ENCODE measurements around the gene SYT1.

Gene SYT1

DNA sequence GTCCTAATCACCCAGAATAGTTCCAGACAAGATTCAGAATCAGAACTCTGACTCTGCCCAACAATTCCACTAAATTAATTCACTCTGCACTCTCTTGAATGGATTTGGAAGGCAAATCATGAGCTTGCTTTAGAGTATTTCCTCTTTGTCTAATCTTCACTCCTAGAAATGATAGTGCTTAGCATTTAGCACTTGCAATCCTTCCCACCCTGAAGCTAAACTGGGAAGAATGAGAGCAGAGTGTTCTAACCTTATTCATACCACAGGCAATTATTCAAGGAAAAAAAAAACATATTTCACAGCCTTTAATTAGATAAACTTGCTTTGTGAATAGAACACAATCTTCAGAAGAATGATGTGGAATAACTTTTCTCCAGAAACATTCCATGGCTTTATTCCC is 561.5 kb downstream of the SYT1 start:
- no peak for TF ChIP-seq REST (IDR thresholded peaks at IDR 0.05; ENCODE audit: insufficient read depth in 1 of 2, low read depth in 2 of 2, low read length in 2 of 2)
- TF ChIP-seq SIN3A (IDR thresholded peaks at IDR 0.05; ENCODE audit: borderline replicate concordance, insufficient read depth, low read length) = no peak
- no peak for TF ChIP-seq POLR2AphosphoS5 (IDR thresholded peaks at IDR 0.05; ENCODE audit: low read depth, low read length)
- TF ChIP-seq FOXP2 (optimal IDR thresholded peaks at IDR 0.05; ENCODE audit: borderline replicate concordance, extremely low read depth, extremely low read length, insufficient read depth) = no peak
- no peak for TF ChIP-seq TAF1 (IDR thresholded peaks at IDR 0.05; ENCODE audit: borderline replicate concordance, insufficient read depth, low read length)

- TF ChIP-seq SIN3A (IDR thresholded peaks at IDR 0.05; ENCODE audit: borderline replicate concordance, insufficient read depth, low read length) (no peak), FOXP2 (optimal IDR thresholded peaks at IDR 0.05; ENCODE audit: borderline replicate concordance, extremely low read depth, extremely low read length, insufficient read depth) (no peak), TAF1 (IDR thresholded peaks at IDR 0.05; ENCODE audit: borderline replicate concordance, insufficient read depth, low read length) (no peak), POLR2AphosphoS5 (IDR thresholded peaks at IDR 0.05; ENCODE audit: low read depth, low read length) (no peak)
Measured at GRCh38 chr12:79433465-79434072, 569.0 kb downstream of the SYT1 start.

DNA sequence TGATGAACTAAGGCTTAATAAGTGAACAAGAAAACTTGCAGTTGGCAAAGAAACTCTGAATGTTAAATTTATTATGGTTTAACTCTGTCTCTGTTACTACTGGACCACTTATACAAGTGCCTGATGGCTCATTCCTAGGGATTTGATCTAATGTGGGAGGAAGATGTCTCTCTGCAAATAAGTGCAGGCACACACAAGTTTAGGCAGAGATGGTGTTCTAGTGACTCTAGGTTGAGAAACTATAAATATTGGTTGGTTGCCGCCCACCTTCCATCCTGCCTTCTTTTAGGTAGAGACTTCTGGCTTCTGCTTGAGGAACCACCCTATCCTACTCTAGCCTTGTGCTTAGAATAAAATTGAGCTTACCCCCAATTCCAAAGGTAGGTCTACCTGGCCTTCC is 570.0 kb downstream of the SYT1 start:
- TF ChIP-seq SIN3A (IDR thresholded peaks at IDR 0.05; ENCODE audit: borderline replicate concordance, insufficient read depth, low read length) (no peak), TAF1 (IDR thresholded peaks at IDR 0.05; ENCODE audit: borderline replicate concordance, insufficient read depth, low read length) (no peak), REST (IDR thresholded peaks at IDR 0.05; ENCODE audit: insufficient read depth in 1 of 2, low read depth in 2 of 2, low read length in 2 of 2) (no peak), POLR2AphosphoS5 (IDR thresholded peaks at IDR 0.05; ENCODE audit: low read depth, low read length) (no peak), FOXP2 (optimal IDR thresholded peaks at IDR 0.05; ENCODE audit: borderline replicate concordance, extremely low read depth, extremely low read length, insufficient read depth) (no peak)

DNA sequence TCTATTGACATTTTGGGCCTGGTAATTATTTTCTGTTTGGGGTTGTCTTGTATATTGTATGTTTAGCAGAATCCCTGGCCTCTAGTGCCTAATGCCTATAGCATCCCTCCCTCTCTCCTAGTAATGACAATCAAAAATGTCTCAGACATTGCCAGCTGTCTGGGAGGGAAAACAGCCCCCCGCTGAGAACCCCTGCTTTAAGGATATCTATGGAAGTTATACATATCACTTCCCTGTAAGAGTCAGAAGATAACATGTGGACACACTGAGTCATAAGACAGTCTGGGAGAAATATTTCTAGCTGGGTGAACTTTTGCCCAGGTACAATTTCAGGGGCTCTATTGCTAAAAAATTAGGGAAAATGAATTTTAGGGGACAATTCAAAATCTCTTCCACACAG is 571.2 kb downstream of the SYT1 start:
- TF ChIP-seq TAF1 (IDR thresholded peaks at IDR 0.05; ENCODE audit: borderline replicate concordance, insufficient read depth, low read length) (no peak), FOXP2 (optimal IDR thresholded peaks at IDR 0.05; ENCODE audit: borderline replicate concordance, extremely low read depth, extremely low read length, insufficient read depth) (no peak), POLR2AphosphoS5 (IDR thresholded peaks at IDR 0.05; ENCODE audit: low read depth, low read length) (no peak), REST (IDR thresholded peaks at IDR 0.05; ENCODE audit: insufficient read depth in 1 of 2, low read depth in 2 of 2, low read length in 2 of 2) (no peak), SIN3A (IDR thresholded peaks at IDR 0.05; ENCODE audit: borderline replicate concordance, insufficient read depth, low read length) (no peak)

DNA sequence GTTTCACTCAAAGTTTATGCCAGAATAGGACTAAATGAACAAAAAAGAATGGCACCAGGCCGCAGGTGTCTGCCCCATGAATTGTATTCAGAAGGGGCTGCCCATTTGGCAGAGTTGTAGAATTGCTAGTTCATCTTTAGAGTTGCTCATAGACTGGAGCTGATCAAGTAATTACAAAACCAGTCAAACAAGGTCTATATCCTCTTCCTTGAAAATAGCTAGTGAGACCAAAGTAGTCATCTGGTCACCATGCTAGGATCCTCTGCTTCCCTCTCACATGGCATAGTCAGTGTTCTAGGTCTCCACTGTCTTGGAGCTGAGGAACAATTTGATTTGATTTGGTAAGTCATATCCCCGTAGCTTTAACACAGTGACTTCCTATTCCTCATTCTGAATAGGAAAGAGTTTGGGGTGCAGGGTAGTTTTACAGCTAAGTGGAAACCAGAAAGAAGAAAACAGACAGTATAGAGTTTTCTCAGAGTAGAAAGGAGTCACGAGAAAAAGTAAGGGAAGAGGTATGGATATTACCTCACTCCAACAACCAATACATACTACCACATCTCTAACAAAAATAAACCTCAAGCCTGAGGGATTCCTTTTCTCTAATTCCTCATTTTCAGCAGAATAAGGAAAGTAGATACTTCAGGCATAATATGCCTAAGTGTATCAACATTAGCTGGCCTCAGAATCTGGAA is 574.1 kb downstream of the SYT1 start:
- TF ChIP-seq REST (IDR thresholded peaks at IDR 0.05; ENCODE audit: insufficient read depth in 1 of 2, low read depth in 2 of 2, low read length in 2 of 2) (no peak), SIN3A (IDR thresholded peaks at IDR 0.05; ENCODE audit: borderline replicate concordance, insufficient read depth, low read length) (no peak), FOXP2 (optimal IDR thresholded peaks at IDR 0.05; ENCODE audit: borderline replicate concordance, extremely low read depth, extremely low read length, insufficient read depth) (no peak)
